ENCODE measurements around the gene CYP8B1. TPM values are rescaled to one million over a fixed set of nuclear protein-coding genes. Genes with fewer than 3 reads are reported as not detected.

Gene CYP8B1
- total RNA-seq, 1 experiment from 2014 or later, result 0.12 TPM

DNA sequence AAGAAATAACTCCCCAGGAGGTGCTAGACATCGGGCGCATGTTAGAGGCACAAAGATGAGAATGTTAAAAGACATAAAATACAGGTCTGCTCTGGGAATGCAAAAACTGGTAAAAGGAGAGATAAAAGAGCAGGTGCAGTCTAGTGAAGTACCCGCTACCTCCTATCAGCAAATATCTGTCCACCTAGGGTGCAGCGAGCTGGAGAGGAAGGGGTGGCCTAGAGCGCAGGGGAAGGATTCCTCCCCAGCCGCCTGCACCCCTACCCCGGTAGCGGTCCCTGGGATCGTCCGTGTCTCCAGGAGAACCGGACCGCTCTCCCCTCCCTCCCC, 30.0 kb upstream of the CYP8B1 start:
- ChIA-PET CTCF (no interaction called here), POLR2A (no interaction called here), RAD21 (ENCODE audit: low non-redundant PET in 1 of 2, low total read pairs in 2 of 2, uncharacterized antibody in 2 of 2, unreplicated experiment in 2 of 2) (no interaction called here)
- Histone ChIP-seq H3K36me3 (ENCODE audit: control insufficient read depth in 1 of 2, insufficient read depth in 2 of 2, low read length in 2 of 2) (no peaks in the 10 kb centered on the region), H4K20me1 (ENCODE audit: insufficient read depth) (no peaks in the 10 kb centered on the region), H3K27me3 (ENCODE audit: insufficient read depth, low read length) (no peaks in the 10 kb centered on the region), H3K9me3 (ENCODE audit: control insufficient read depth in 1 of 2, insufficient read depth in 1 of 2, low read depth in 1 of 2, low read length in 2 of 2) (no peaks in the 10 kb centered on the region), H3K4me3 (replicated peaks in 1 of 2; ENCODE audit: low read depth in 1 of 2, low read length in 2 of 2) (no peak overlapping the region), H3K79me2 (ENCODE audit: insufficient read depth, low read length) (no peaks in the 10 kb centered on the region), H2AFZ (ENCODE audit: low read depth, low read length, poor library complexity, severe bottlenecking) (no peak overlapping the region), H3K9me2 (ENCODE audit: insufficient read depth) (no peaks in the 10 kb centered on the region), H3K27ac (ENCODE audit: low read depth, low read length) (no peak overlapping the region), H3K4me2 (ENCODE audit: low read length) (no peak overlapping the region), H3K4me1 (ENCODE audit: control insufficient read depth in 1 of 2, insufficient read depth in 2 of 2, low read length in 2 of 2) (no peaks in the 10 kb centered on the region), H3K9ac (ENCODE audit: low read length) (no peak overlapping the region)
- intact Hi-C loops (cut with micrococcal nuclease), result no loop called here
- TF ChIP-seq POLR2AphosphoS5 (IDR thresholded peaks at IDR 0.05; ENCODE audit: low read depth, low read length), result no peak
- TF ChIP-seq EZH2phosphoT487 (IDR thresholded peaks at IDR 0.05; ENCODE audit: borderline replicate concordance), result no peak
- no peak for TF ChIP-seq ATF3 (IDR thresholded peaks at IDR 0.05)
- TF ChIP-seq EZH2 (IDR thresholded peaks at IDR 0.05), result no peak
- no peak for TF ChIP-seq SP1 (IDR thresholded peaks at IDR 0.05; ENCODE audit: low read depth)
- no peak for TF ChIP-seq REST (IDR thresholded peaks at IDR 0.05; ENCODE audit: low read depth)
- no peak for TF ChIP-seq YY1 (IDR thresholded peaks at IDR 0.05; ENCODE audit: extremely low read depth, insufficient replicate concordance, low read depth, low read length)
- no peak for TF ChIP-seq JUND (IDR thresholded peaks at IDR 0.05)
- no peak for TF ChIP-seq POLR2A (IDR thresholded peaks at IDR 0.05; ENCODE audit: borderline replicate concordance, extremely low read depth, insufficient read depth, insufficient read length)
- TF ChIP-seq CBX3 (IDR thresholded peaks at IDR 0.05; ENCODE audit: low read depth), result no peak
- no peak for TF ChIP-seq RAD21 (IDR thresholded peaks at IDR 0.05; ENCODE audit: low read depth)
- no peak for TF ChIP-seq ZFX (IDR thresholded peaks at IDR 0.05)
- no peak for TF ChIP-seq SRF (IDR thresholded peaks at IDR 0.05; ENCODE audit: low read depth)
- no peak for TF ChIP-seq SIN3A (IDR thresholded peaks at IDR 0.05; ENCODE audit: low read depth)
- TF ChIP-seq CTCF (IDR thresholded peaks at IDR 0.05 in 2 of 3, conservative IDR thresholded peaks at IDR 0.05 in 1 of 3; ENCODE audit: borderline replicate concordance in 1 of 3, insufficient read depth in 1 of 3, low read depth in 2 of 3, low read length in 2 of 3), result no peak
- no peak for TF ChIP-seq ELF1 (IDR thresholded peaks at IDR 0.05; ENCODE audit: borderline replicate concordance, low read depth)
- no peak for TF ChIP-seq TCF7L2 (IDR thresholded peaks at IDR 0.05; ENCODE audit: borderline replicate concordance, extremely low read depth, insufficient read depth, insufficient read length)
- TF ChIP-seq, protein P1, sequence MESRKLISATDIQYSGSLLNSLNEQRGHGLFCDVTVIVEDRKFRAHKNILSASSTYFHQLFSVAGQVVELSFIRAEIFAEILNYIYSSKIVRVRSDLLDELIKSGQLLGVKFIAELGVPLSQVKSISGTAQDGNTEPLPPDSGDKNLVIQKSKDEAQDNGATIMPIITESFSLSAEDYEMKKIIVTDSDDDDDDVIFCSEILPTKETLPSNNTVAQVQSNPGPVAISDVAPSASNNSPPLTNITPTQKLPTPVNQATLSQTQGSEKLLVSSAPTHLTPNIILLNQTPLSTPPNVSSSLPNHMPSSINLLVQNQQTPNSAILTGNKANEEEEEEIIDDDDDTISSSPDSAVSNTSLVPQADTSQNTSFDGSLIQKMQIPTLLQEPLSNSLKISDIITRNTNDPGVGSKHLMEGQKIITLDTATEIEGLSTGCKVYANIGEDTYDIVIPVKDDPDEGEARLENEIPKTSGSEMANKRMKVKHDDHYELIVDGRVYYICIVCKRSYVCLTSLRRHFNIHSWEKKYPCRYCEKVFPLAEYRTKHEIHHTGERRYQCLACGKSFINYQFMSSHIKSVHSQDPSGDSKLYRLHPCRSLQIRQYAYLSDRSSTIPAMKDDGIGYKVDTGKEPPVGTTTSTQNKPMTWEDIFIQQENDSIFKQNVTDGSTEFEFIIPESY (IDR thresholded peaks at IDR 0.05; ENCODE audit: extremely low read depth, insufficient replicate concordance, low read length), result no peak
- no peak for TF ChIP-seq CEBPB (IDR thresholded peaks at IDR 0.05; ENCODE audit: low read depth)
- TF ChIP-seq EGR1 (IDR thresholded peaks at IDR 0.05; ENCODE audit: low read depth), result no peak
- DNase-seq (ENCODE audit: low read depth, low spot score) (no peak), ATAC-seq (no peak)
- BruUV-seq (replicated peaks), result no TSS peak

All from HCT116 (cell line).